ENCODE measurements around the gene KLHL28.

Gene KLHL28

DNA sequence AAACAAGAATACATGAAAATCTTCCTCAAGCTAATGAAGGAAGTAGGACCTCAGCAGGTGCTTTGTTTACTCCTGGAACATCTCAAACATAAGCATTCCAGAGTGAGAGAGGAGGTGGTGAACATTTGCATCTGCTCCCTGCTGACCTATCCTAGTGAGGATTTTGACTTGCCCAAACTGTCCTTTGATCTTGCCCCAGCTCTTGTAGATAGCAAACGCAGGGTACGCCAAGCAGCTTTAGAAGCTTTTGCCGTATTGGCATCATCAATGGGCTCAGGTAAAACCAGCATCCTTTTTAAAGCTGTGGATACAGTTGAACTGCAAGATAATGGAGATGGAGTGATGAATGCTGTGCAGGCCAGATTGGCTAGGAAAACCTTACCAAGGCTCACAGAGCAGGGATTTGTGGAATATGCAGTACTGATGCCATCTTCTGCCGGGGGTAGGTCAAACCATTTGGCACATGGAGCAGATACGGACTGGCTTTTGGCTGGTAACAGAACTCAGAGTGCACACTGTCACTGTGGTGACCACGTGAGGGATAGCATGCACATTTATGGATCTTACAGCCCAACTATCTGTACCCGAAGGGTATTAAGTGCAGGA is 2.1 kb upstream of the KLHL28 start:
- no peak for TF ChIP-seq CTCF (IDR thresholded peaks at IDR 0.05)

GRCh38 chr14:44963044-44963528 is 1.3 kb upstream of the KLHL28 start:
- Histone ChIP-seq H3K9me3 (no peaks in the 10 kb centered on the region), H3K4me3 (ENCODE audit: low read depth in 1 of 2, low read length in 1 of 2) (peak overlapping the region; percentile 92 to 99), H3K27me3 (no peaks in the 10 kb centered on the region), H3K4me1 (ENCODE audit: control insufficient read depth in 1 of 2, insufficient read depth in 1 of 2, low read depth in 1 of 2, low read length in 1 of 2) (peaks cover 42 to 46% of the 10 kb centered on the region in 2 experiments), H3K36me3 (no peaks in the 10 kb centered on the region), H3K27ac (peak overlapping the region; percentile 90)
- TF ChIP-seq CTCF (IDR thresholded peaks at IDR 0.05), result no peak

More for the DNA sequence above, 2.1 kb upstream of the KLHL28 start:
- Histone ChIP-seq H3K4me3 (ENCODE audit: low read depth in 1 of 2, low read length in 1 of 2) (no peak overlapping the region), H3K9me3 (no peaks in the 10 kb centered on the region), H3K27me3 (no peaks in the 10 kb centered on the region), H3K4me1 (ENCODE audit: control insufficient read depth in 1 of 2, insufficient read depth in 1 of 2, low read depth in 1 of 2, low read length in 1 of 2) (peaks cover 42 to 46% of the 10 kb centered on the region in 2 experiments), H3K36me3 (no peaks in the 10 kb centered on the region), H3K27ac (no peak overlapping the region)

DNA sequence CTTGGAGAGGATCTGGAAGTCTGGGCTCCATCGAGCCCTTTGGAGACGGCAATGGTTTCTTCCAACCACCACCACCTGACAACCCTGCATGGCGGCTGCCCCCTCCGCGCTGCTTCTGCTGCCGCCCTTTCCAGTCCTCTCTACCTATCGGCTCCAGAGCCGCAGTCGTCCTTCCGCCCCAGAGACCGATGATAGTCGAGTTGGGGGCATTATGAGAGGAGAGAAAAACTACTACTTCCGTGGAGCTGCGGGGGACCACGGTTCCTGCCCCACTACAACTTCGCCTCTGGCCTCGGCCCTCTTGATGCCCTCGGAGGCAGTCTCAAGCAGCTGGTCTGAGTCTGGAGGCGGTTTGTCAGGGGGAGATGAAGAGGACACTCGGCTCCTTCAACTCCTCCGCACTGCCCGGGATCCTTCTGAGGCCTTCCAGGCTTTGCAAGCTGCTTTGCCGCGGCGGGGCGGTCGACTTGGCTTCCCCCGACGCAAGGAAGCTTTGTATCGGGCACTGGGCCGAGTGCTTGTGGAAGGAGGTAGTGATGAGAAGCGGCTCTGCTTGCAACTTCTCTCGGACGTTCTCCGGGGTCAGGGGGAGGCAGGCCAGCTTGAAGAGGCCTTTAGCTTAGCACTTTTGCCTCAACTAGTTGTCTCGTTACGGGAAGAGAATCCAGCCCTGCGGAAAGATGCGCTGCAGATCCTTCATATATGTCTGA is 742 bp upstream of the KLHL28 start:
- H3K4me3 ChIP-seq (ENCODE audit: low read depth in 1 of 2, low read length in 1 of 2), result peak overlapping the region; percentile 92 to 99
- H3K4me1 ChIP-seq (ENCODE audit: control insufficient read depth in 1 of 2, insufficient read depth in 1 of 2, low read depth in 1 of 2, low read length in 1 of 2), result peaks cover 42 to 46% of the 10 kb centered on the region in 2 experiments
- no peaks in the 10 kb centered on the region for H3K36me3 ChIP-seq
- H3K27ac ChIP-seq, result peak overlapping the region; percentile 90
- no peaks in the 10 kb centered on the region for H3K9me3 ChIP-seq
- TF ChIP-seq CTCF (IDR thresholded peaks at IDR 0.05), result no peak
- no peaks in the 10 kb centered on the region for H3K27me3 ChIP-seq

GRCh38 chr14:44961151-44961553 is 595 bp downstream of the KLHL28 start:
- Histone ChIP-seq H3K9me3 (no peaks in the 10 kb centered on the region), H3K27ac (peak overlapping the region; percentile 90), H3K4me3 (ENCODE audit: low read depth in 1 of 2, low read length in 1 of 2) (peak overlapping the region; percentile 92 to 99), H3K36me3 (no peaks in the 10 kb centered on the region), H3K4me1 (ENCODE audit: control insufficient read depth in 1 of 2, insufficient read depth in 1 of 2, low read depth in 1 of 2, low read length in 1 of 2) (peaks cover 42 to 46% of the 10 kb centered on the region in 2 experiments), H3K27me3 (no peaks in the 10 kb centered on the region)
- TF ChIP-seq CTCF (IDR thresholded peaks at IDR 0.05), result no peak

- Histone ChIP-seq H3K9me3 (no peaks in the 10 kb centered on the region), H3K4me3 (ENCODE audit: low read depth in 1 of 2, low read length in 1 of 2) (peak overlapping the region; percentile 92 to 99), H3K27ac (peak overlapping the region; percentile 90), H3K4me1 (ENCODE audit: control insufficient read depth in 1 of 2, insufficient read depth in 1 of 2, low read depth in 1 of 2, low read length in 1 of 2) (peaks cover 42 to 46% of the 10 kb centered on the region in 2 experiments), H3K27me3 (no peaks in the 10 kb centered on the region), H3K36me3 (no peaks in the 10 kb centered on the region)
- TF ChIP-seq CTCF (IDR thresholded peaks at IDR 0.05), result no peak
Measured at GRCh38 chr14:44960646-44961045, 1.1 kb downstream of the KLHL28 start.
